Central memory CD4-positive, alpha-beta T cell (primary cell): Measurements from ENCODE around the gene UACA.
"Not testable (repeated sequence)": the region's sequence is repeated elsewhere in the genome, so short reads cannot be mapped to it uniquely, and the experiment has no call there.

ENCODE experiments used
- DNase-seq: peaks from one replicate; pipeline ENCODE4 v3.0.0; 2022

The UACA gene

GRCh38 chr15:70617076-70617910 lies 146.1 kb downstream of the UACA start:
- no peak for DNase-seq

GRCh38 chr15:70616311-70616756 lies 147.0 kb downstream of the UACA start:
- not testable (repeated sequence) for DNase-seq

- no peak for DNase-seq
Observed at GRCh38 chr15:70615435-70616310, 147.7 kb downstream of the UACA start.

- DNase-seq: no peak
Observed at GRCh38 chr15:70614221-70614620, 149.1 kb downstream of the UACA start.

- no peak for DNase-seq
Observed at GRCh38 chr15:70613271-70613670, 150.1 kb downstream of the UACA start.

GRCh38 chr15:70611286-70611685 lies 152.1 kb downstream of the UACA start:
- no peak for DNase-seq

GRCh38 chr15:70610541-70610940 lies 152.8 kb downstream of the UACA start:
- DNase-seq: no peak

DNA sequence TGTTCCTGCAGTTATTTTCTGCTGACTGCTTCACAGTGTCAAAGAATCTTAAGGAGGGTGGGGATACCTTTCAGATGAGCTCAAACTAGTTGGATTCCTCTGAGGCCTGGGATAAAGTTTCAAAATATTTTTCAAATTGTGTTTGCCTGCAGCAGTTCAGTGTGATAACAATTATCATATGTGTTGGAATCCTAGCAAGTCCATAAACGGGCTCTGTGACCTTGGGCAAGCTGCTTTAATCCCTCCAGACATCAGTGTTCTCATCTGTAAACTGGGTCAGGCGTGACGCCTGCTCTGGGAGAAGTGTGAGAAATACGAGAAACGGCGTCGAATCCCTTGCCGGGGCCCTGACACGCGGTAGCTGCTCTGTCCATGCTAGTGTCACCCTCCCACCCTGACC lies 153.5 kb downstream of the UACA start:
- DNase-seq: no peak

GRCh38 chr15:70608144-70608543 lies 155.2 kb downstream of the UACA start:
- DNase-seq: no peak

- no peak for DNase-seq
Observed at GRCh38 chr15:70605606-70606410, 157.6 kb downstream of the UACA start.

GRCh38 chr15:70604666-70605315 lies 158.6 kb downstream of the UACA start:
- DNase-seq: no peak
